Measurements from ENCODE around the gene EXOSC7. TPM values are rescaled to one million over a fixed set of nuclear protein-coding genes. Genes with fewer than 3 reads are reported as not detected.

Gene EXOSC7
- total RNA-seq, 2 donors from 2014 or later: 61.2 to 69.4 TPM

- H3K9me3 Mint-ChIP-seq: no peaks in the 10 kb centered on the region
- no peak for TF ChIP-seq CTCF (conservative IDR thresholded peaks at IDR 0.05)
- no peak overlapping the region for H3K4me3 ChIP-seq (ENCODE audit: low read length)
- no peaks in the 10 kb centered on the region for H3K27me3 ChIP-seq (ENCODE audit: control insufficient read depth, insufficient read depth, low read length, poor library complexity, severe bottlenecking)
- peaks cover 3% of the 10 kb centered on the region for H3K4me1 Mint-ChIP-seq
- H3K9ac ChIP-seq (ENCODE audit: extremely low read depth, low read length, poor library complexity, severe bottlenecking): no peak overlapping the region
- peaks cover 26% of the 10 kb centered on the region for H3K36me3 ChIP-seq (ENCODE audit: control insufficient read depth, insufficient read depth, low read length)
- no peaks in the 10 kb centered on the region for H3K9me3 ChIP-seq (ENCODE audit: control insufficient read depth, low read length)
- H3K36me3 Mint-ChIP-seq (ENCODE audit: low read depth): peaks cover 15% of the 10 kb centered on the region
- H3K4me1 ChIP-seq (ENCODE audit: control insufficient read depth, insufficient read depth, low read length): no peaks in the 10 kb centered on the region
- H3K27ac ChIP-seq (ENCODE audit: low read depth, low read length): no peak overlapping the region
- 92 to 94% methylated on average over 7 of the region's 7 CpGs for WGBS, 2 experiments (ENCODE audit: insufficient coverage in 1 of 2, insufficient read length in 1 of 2)
- DNase-seq: no peak
- H3K27me3 Mint-ChIP-seq (ENCODE audit: insufficient read depth): no peaks in the 10 kb centered on the region
- no peak overlapping the region for H3K4me3 Mint-ChIP-seq
- no peak overlapping the region for H3K27ac Mint-ChIP-seq
Measured at GRCh38 chr3:44958386-44958785, 17.7 kb upstream of the EXOSC7 start.

GRCh38 chr3:44960387-44961026 lies 15.5 kb upstream of the EXOSC7 start:
- DNase-seq: no peak
- Mint-ChIP-seq H3K27ac (no peak overlapping the region), H3K9me3 (no peaks in the 10 kb centered on the region), H3K36me3 (ENCODE audit: low read depth) (peaks cover 15% of the 10 kb centered on the region), H3K4me3 (no peak overlapping the region), H3K27me3 (ENCODE audit: insufficient read depth) (no peaks in the 10 kb centered on the region), H3K4me1 (peaks cover 6% of the 10 kb centered on the region)
- no peaks in the 10 kb centered on the region for H3K9me3 ChIP-seq (ENCODE audit: control insufficient read depth, low read length)
- H3K27me3 ChIP-seq (ENCODE audit: control insufficient read depth, insufficient read depth, low read length, poor library complexity, severe bottlenecking): no peaks in the 10 kb centered on the region
- no peak overlapping the region for H3K4me3 ChIP-seq (ENCODE audit: low read length)
- WGBS, 2 experiments (ENCODE audit: insufficient coverage in 1 of 2, insufficient read length in 1 of 2): 94 to 100% methylated on average over 3 of the region's 3 CpGs
- H3K4me1 ChIP-seq (ENCODE audit: control insufficient read depth, insufficient read depth, low read length): no peaks in the 10 kb centered on the region
- H3K9ac ChIP-seq (ENCODE audit: extremely low read depth, low read length, poor library complexity, severe bottlenecking): no peak overlapping the region
- peaks cover 19% of the 10 kb centered on the region for H3K36me3 ChIP-seq (ENCODE audit: control insufficient read depth, insufficient read depth, low read length)
- TF ChIP-seq CTCF (conservative IDR thresholded peaks at IDR 0.05): no peak
- no peak overlapping the region for H3K27ac ChIP-seq (ENCODE audit: low read depth, low read length)

- Histone ChIP-seq H3K9me3 (ENCODE audit: control insufficient read depth, low read length) (no peaks in the 10 kb centered on the region), H3K4me1 (ENCODE audit: control insufficient read depth, insufficient read depth, low read length) (no peaks in the 10 kb centered on the region), H3K4me3 (ENCODE audit: low read length) (no peak overlapping the region), H3K9ac (ENCODE audit: extremely low read depth, low read length, poor library complexity, severe bottlenecking) (no peak overlapping the region), H3K27me3 (ENCODE audit: control insufficient read depth, insufficient read depth, low read length, poor library complexity, severe bottlenecking) (no peaks in the 10 kb centered on the region), H3K27ac (ENCODE audit: low read depth, low read length) (no peak overlapping the region), H3K36me3 (ENCODE audit: control insufficient read depth, insufficient read depth, low read length) (peaks cover 19% of the 10 kb centered on the region)
- no peak for DNase-seq
- WGBS, 2 experiments (ENCODE audit: insufficient coverage in 1 of 2, insufficient read length in 1 of 2): 93 to 100% methylated on average over 2 to 3 of the region's 3 CpGs
- Mint-ChIP-seq H3K4me1 (peaks cover 11% of the 10 kb centered on the region), H3K9me3 (no peaks in the 10 kb centered on the region), H3K4me3 (no peak overlapping the region), H3K36me3 (ENCODE audit: low read depth) (peaks cover 15% of the 10 kb centered on the region), H3K27me3 (ENCODE audit: insufficient read depth) (no peaks in the 10 kb centered on the region), H3K27ac (no peak overlapping the region)
- no peak for TF ChIP-seq CTCF (conservative IDR thresholded peaks at IDR 0.05)
Measured at GRCh38 chr3:44961888-44962287, 14.2 kb upstream of the EXOSC7 start.

Data from endodermal cell (in vitro differentiated cells).